HCT116 (cell line): ENCODE results near the gene RMDN2. TPM values are rescaled to one million over a fixed set of nuclear protein-coding genes. Genes with fewer than 3 reads are reported as not detected.

ENCODE experiments used
- ATAC-seq: fragments of 200-7000 bp; cut with Tn5 transposase; 2 replicates; pipeline ENCODE4 v1.9.1; 2020; ENCODE audit warnings: mild to moderate bottlenecking, moderate library complexity
- BruUV-seq: library from RNA; stranded (reverse); fragments of 400-500 nt; replicated peaks from 2 replicates; lab custom pipeline; 2021; lab: Mats Ljungman, UMichigan
- CTCF ChIA-PET: fragments of 300-600 bp; sonication (Branson Sonifier 250); formaldehyde crosslinking; loops from one replicate; lab custom pipeline; 2021; ENCODE audit warnings: antibody characterized with exemption; lab: Charles Lee
- POLR2A ChIA-PET: fragments of 300-600, 350-600 bp; sonication (Branson Sonifier 250); formaldehyde crosslinking; loops from one replicate; lab custom pipeline; 2021; ENCODE audit warnings: antibody characterized with exemption; lab: Charles Lee
- RAD21 ChIA-PET, 2 experiments: fragments of 300-600 bp; sonication (Branson Sonifier 250); formaldehyde crosslinking; loops; one replicate each; lab custom pipeline; 2023; ENCODE audit warnings: low total read pairs in 2 of 2; ENCODE audit not compliant: uncharacterized antibody in 2 of 2, unreplicated experiment in 2 of 2, low non-redundant PET in 1 of 2; lab: Charles Lee
- DNase-seq: peaks from one replicate; pipeline ENCODE4 v3.0.0-alpha.2; 2010; ENCODE audit warnings: low read depth, low spot score
- H2AFZ ChIP-seq: fragments of 200-600 bp; shearing (Covaris generic), sonication (generic); 2 replicates; pipeline ENCODE4 v1.6.1; 2017; ENCODE audit warnings: low read depth, mixed run types, mixed read lengths, antibody characterized with exemption, low read length; ENCODE audit not compliant: poor library complexity, severe bottlenecking
- H3K27ac ChIP-seq: 2 replicates; pipeline ENCODE4 v1.5.1; 2012; ENCODE audit warnings: low read depth, low read length
- H3K27me3 ChIP-seq: fragments of 200-600 bp; sonication (generic); 2 replicates; pipeline ENCODE4 v1.6.1; 2016; ENCODE audit warnings: mixed run types, low read length, mixed read lengths; ENCODE audit not compliant: insufficient read depth
- H3K36me3 ChIP-seq, 2 experiments: fragments of 200-500 bp in 1 of 2; fragments of 200-600 bp in 1 of 2; sonication (Bioruptor generic) in 1 of 2; sonication (generic) in 1 of 2; 2 replicates each; pipeline versions ENCODE4 v1.5.1 to v1.6.1; 2014 to 2016; ENCODE audit warnings: low read length in 2 of 2, inconsistent platforms in 1 of 2, mixed read lengths in 1 of 2, mixed run types in 1 of 2; ENCODE audit not compliant: insufficient read depth in 2 of 2, control insufficient read depth in 1 of 2
- H3K4me1 ChIP-seq, 2 experiments: fragments of 200-600 bp in 1 of 2; sonication (generic) in 1 of 2; 2 replicates each; pipeline versions ENCODE4 v1.5.1 to v1.6.1; 2012 to 2017; ENCODE audit warnings: low read length in 2 of 2, inconsistent platforms in 1 of 2, mild to moderate bottlenecking in 1 of 2, mixed read lengths in 1 of 2, mixed run types in 1 of 2, moderate library complexity in 1 of 2; ENCODE audit not compliant: insufficient read depth in 2 of 2, control insufficient read depth in 1 of 2
- H3K4me2 ChIP-seq: fragments of 200-600 bp; sonication (generic); 2 replicates; pipeline ENCODE4 v1.6.1; 2017; ENCODE audit warnings: mixed run types, low read length, mixed read lengths
- H3K4me3 ChIP-seq, 2 experiments: fragments of 200-600 bp in 1 of 2; sonication (generic) in 1 of 2; replicated peaks in 1 of 2; 2 replicates each; pipeline ENCODE4 v1.5.1; 2011 to 2016; ENCODE audit warnings: low read length in 2 of 2, control low read depth in 1 of 2, low read depth in 1 of 2, mild to moderate bottlenecking in 1 of 2, mixed read lengths in 1 of 2, mixed run types in 1 of 2
- H3K79me2 ChIP-seq: fragments of 200-600 bp; sonication (generic); 2 replicates; pipeline ENCODE4 v1.6.1; 2017; ENCODE audit warnings: mild to moderate bottlenecking, mixed run types, low read length, moderate library complexity, mixed read lengths; ENCODE audit not compliant: insufficient read depth
- H3K9ac ChIP-seq: fragments of 200-600 bp; sonication (generic); 2 replicates; pipeline ENCODE4 v1.6.1; 2016; ENCODE audit warnings: low read length, mixed read lengths
- H3K9me2 ChIP-seq: fragments of 200-600 bp; sonication (generic), shearing (Covaris generic); 2 replicates; pipeline ENCODE4 v1.6.1; 2017; ENCODE audit warnings: mixed run types, mild to moderate bottlenecking, moderate library complexity; ENCODE audit not compliant: insufficient read depth
- H3K9me3 ChIP-seq, 2 experiments: fragments of 200-500 bp in 1 of 2; fragments of 200-600 bp in 1 of 2; sonication (Bioruptor generic) in 1 of 2; sonication (generic) in 1 of 2; 2 replicates each; pipeline ENCODE4 v1.6.1; 2014 to 2017; ENCODE audit warnings: low read length in 2 of 2, mixed read lengths in 2 of 2, inconsistent platforms in 1 of 2, low read depth in 1 of 2, mild to moderate bottlenecking in 1 of 2, mixed run types in 1 of 2, moderate library complexity in 1 of 2; ENCODE audit not compliant: control insufficient read depth in 1 of 2, insufficient read depth in 1 of 2
- H4K20me1 ChIP-seq: fragments of 200-600 bp; sonication (generic), shearing (Covaris generic); 2 replicates; pipeline ENCODE4 v1.6.1; 2017; ENCODE audit warnings: mixed run types, mild to moderate bottlenecking, moderate library complexity; ENCODE audit not compliant: insufficient read depth
- CBX3 ChIP-seq: IDR thresholded peaks from 2 replicates; pipeline ENCODE4 v1.6.1; 2012; ENCODE audit warnings: low read depth
- CEBPB ChIP-seq: IDR thresholded peaks from 2 replicates; pipeline ENCODE4 v1.6.1; 2012; ENCODE audit warnings: low read depth
- EGR1 ChIP-seq: IDR thresholded peaks from 2 replicates; pipeline ENCODE4 v1.6.1; 2012; ENCODE audit warnings: low read depth
- ELF1 ChIP-seq: IDR thresholded peaks from 2 replicates; pipeline ENCODE4 v1.6.1; 2012; ENCODE audit warnings: low read depth, borderline replicate concordance
- EZH2phosphoT487 ChIP-seq: fragments of 200-600 bp; IDR thresholded peaks from 2 replicates; pipeline ENCODE4 v1.6.1; 2018; ENCODE audit warnings: antibody characterized with exemption, borderline replicate concordance
- FOSL1 ChIP-seq: IDR thresholded peaks from 2 replicates; pipeline ENCODE4 v1.6.1; 2012; ENCODE audit warnings: low read depth
- JUND ChIP-seq: IDR thresholded peaks from 2 replicates; pipeline ENCODE4 v1.6.1; 2012
- POLR2A ChIP-seq: IDR thresholded peaks from 2 replicates; pipeline ENCODE4 v1.7.0; 2011; ENCODE audit warnings: borderline replicate concordance; ENCODE audit not compliant: insufficient read depth, insufficient read length; ENCODE audit errors: extremely low read depth
- RAD21 ChIP-seq: IDR thresholded peaks from 2 replicates; pipeline ENCODE4 v1.6.1; 2012; ENCODE audit warnings: low read depth, mild to moderate bottlenecking
- SIN3A ChIP-seq: IDR thresholded peaks from 2 replicates; pipeline ENCODE4 v1.6.1; 2012; ENCODE audit warnings: low read depth
- SP1 ChIP-seq: IDR thresholded peaks from 2 replicates; pipeline ENCODE4 v1.6.1; 2012; ENCODE audit warnings: low read depth
- SRF ChIP-seq: IDR thresholded peaks from 2 replicates; pipeline ENCODE4 v1.6.1; 2012; ENCODE audit warnings: low read depth
- TCF7L2 ChIP-seq: IDR thresholded peaks from 2 replicates; pipeline ENCODE4 v1.7.0; 2011; ENCODE audit warnings: borderline replicate concordance, inconsistent platforms; ENCODE audit not compliant: insufficient read depth, insufficient read length; ENCODE audit errors: extremely low read depth
- YY1 ChIP-seq: IDR thresholded peaks from 2 replicates; pipeline ENCODE4 v1.6.1; 2011; ENCODE audit warnings: low read length, low read depth, moderate library complexity, mild to moderate bottlenecking; ENCODE audit not compliant: insufficient replicate concordance; ENCODE audit errors: extremely low read depth
- ZFX ChIP-seq: fragments of 450-650 bp; IDR thresholded peaks from 2 replicates; pipeline ENCODE4 v1.6.1; 2017
- intact Hi-C: fragments of 100-400 bp; cut with micrococcal nuclease; formaldehyde crosslinking; loops from 2 replicates; pipeline ENCODE4 v1.10.0; 2022
- total RNA-seq: library from RNA; stranded (reverse); gene quantifications from one replicate; pipeline ENCODE4 v1.2.1, GENCODE V29; 2021; ENCODE audit not compliant: unreplicated experiment
- TF ChIP-seq, protein P1 (sequence below), 3 experiments: fragments of 200-600 bp in 1 of 3; sonication (generic) in 1 of 3; IDR thresholded peaks in 2 of 3; conservative IDR thresholded peaks in 1 of 3; 2 replicates each; pipeline ENCODE4 v1.5.1; 2012 to 2017; ENCODE audit warnings: low read depth in 2 of 3, low read length in 2 of 3, antibody characterized with exemption in 1 of 3, borderline replicate concordance in 1 of 3, control low read depth in 1 of 3, mild to moderate bottlenecking in 1 of 3, mixed read lengths in 1 of 3, mixed run types in 1 of 3, moderate library complexity in 1 of 3; ENCODE audit not compliant: insufficient read depth in 1 of 3
- TF ChIP-seq, protein P2 (sequence below): IDR thresholded peaks from 2 replicates; pipeline ENCODE4 v1.6.1; 2012; ENCODE audit warnings: low read depth
- TF ChIP-seq, protein P3 (sequence below): IDR thresholded peaks from 2 replicates; pipeline ENCODE4 v1.6.1; 2011; ENCODE audit warnings: mild to moderate bottlenecking, low read length, moderate library complexity; ENCODE audit not compliant: insufficient replicate concordance; ENCODE audit errors: extremely low read depth
- TF ChIP-seq, protein P4 (sequence below): IDR thresholded peaks from 2 replicates; pipeline ENCODE4 v1.6.1; 2012
- TF ChIP-seq, protein P5 (sequence below): IDR thresholded peaks from 2 replicates; pipeline ENCODE4 v1.6.1; 2012

Gene RMDN2
- total RNA-seq, 1 experiment from 2014 or later: 4.5 TPM

GRCh38 chr2:37912056-37912455 lies 13.0 kb upstream of the RMDN2 start:
- ChIA-PET POLR2A (no interaction called here), RAD21 (no interaction called here), CTCF (no interaction called here)
- Histone ChIP-seq H3K4me1 (no peaks in the 10 kb centered on the region), H3K4me3 (no peak overlapping the region), H3K4me2 (no peak overlapping the region), H3K9me2 (no peaks in the 10 kb centered on the region), H3K9ac (no peak overlapping the region), H2AFZ (no peak overlapping the region), H3K27me3 (no peaks in the 10 kb centered on the region), H3K36me3 (no peaks in the 10 kb centered on the region), H4K20me1 (no peaks in the 10 kb centered on the region), H3K9me3 (no peaks in the 10 kb centered on the region), H3K79me2 (no peaks in the 10 kb centered on the region), H3K27ac (no peak overlapping the region)
- no peak for ATAC-seq
- intact Hi-C loops: no loop called here
- TF ChIP-seq, protein P1, sequence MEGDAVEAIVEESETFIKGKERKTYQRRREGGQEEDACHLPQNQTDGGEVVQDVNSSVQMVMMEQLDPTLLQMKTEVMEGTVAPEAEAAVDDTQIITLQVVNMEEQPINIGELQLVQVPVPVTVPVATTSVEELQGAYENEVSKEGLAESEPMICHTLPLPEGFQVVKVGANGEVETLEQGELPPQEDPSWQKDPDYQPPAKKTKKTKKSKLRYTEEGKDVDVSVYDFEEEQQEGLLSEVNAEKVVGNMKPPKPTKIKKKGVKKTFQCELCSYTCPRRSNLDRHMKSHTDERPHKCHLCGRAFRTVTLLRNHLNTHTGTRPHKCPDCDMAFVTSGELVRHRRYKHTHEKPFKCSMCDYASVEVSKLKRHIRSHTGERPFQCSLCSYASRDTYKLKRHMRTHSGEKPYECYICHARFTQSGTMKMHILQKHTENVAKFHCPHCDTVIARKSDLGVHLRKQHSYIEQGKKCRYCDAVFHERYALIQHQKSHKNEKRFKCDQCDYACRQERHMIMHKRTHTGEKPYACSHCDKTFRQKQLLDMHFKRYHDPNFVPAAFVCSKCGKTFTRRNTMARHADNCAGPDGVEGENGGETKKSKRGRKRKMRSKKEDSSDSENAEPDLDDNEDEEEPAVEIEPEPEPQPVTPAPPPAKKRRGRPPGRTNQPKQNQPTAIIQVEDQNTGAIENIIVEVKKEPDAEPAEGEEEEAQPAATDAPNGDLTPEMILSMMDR (IDR thresholded peaks at IDR 0.05 in 2 of 3, conservative IDR thresholded peaks at IDR 0.05 in 1 of 3; ENCODE audit: borderline replicate concordance in 1 of 3, insufficient read depth in 1 of 3, low read depth in 2 of 3, low read length in 2 of 3): no peak
- TF ChIP-seq, protein P2, sequence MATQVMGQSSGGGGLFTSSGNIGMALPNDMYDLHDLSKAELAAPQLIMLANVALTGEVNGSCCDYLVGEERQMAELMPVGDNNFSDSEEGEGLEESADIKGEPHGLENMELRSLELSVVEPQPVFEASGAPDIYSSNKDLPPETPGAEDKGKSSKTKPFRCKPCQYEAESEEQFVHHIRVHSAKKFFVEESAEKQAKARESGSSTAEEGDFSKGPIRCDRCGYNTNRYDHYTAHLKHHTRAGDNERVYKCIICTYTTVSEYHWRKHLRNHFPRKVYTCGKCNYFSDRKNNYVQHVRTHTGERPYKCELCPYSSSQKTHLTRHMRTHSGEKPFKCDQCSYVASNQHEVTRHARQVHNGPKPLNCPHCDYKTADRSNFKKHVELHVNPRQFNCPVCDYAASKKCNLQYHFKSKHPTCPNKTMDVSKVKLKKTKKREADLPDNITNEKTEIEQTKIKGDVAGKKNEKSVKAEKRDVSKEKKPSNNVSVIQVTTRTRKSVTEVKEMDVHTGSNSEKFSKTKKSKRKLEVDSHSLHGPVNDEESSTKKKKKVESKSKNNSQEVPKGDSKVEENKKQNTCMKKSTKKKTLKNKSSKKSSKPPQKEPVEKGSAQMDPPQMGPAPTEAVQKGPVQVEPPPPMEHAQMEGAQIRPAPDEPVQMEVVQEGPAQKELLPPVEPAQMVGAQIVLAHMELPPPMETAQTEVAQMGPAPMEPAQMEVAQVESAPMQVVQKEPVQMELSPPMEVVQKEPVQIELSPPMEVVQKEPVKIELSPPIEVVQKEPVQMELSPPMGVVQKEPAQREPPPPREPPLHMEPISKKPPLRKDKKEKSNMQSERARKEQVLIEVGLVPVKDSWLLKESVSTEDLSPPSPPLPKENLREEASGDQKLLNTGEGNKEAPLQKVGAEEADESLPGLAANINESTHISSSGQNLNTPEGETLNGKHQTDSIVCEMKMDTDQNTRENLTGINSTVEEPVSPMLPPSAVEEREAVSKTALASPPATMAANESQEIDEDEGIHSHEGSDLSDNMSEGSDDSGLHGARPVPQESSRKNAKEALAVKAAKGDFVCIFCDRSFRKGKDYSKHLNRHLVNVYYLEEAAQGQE: no peak
- TF ChIP-seq CBX3 (no peak), EGR1 (no peak), FOSL1 (no peak), TCF7L2 (no peak), SIN3A (no peak), EZH2phosphoT487 (no peak), CEBPB (no peak), SP1 (no peak), JUND (no peak), ELF1 (no peak), YY1 (no peak), SRF (no peak), ZFX (no peak), POLR2A (no peak), RAD21 (no peak)
- TF ChIP-seq, protein P3, sequence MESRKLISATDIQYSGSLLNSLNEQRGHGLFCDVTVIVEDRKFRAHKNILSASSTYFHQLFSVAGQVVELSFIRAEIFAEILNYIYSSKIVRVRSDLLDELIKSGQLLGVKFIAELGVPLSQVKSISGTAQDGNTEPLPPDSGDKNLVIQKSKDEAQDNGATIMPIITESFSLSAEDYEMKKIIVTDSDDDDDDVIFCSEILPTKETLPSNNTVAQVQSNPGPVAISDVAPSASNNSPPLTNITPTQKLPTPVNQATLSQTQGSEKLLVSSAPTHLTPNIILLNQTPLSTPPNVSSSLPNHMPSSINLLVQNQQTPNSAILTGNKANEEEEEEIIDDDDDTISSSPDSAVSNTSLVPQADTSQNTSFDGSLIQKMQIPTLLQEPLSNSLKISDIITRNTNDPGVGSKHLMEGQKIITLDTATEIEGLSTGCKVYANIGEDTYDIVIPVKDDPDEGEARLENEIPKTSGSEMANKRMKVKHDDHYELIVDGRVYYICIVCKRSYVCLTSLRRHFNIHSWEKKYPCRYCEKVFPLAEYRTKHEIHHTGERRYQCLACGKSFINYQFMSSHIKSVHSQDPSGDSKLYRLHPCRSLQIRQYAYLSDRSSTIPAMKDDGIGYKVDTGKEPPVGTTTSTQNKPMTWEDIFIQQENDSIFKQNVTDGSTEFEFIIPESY: no peak
- TF ChIP-seq, protein P4, sequence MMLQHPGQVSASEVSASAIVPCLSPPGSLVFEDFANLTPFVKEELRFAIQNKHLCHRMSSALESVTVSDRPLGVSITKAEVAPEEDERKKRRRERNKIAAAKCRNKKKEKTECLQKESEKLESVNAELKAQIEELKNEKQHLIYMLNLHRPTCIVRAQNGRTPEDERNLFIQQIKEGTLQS: no peak
- TF ChIP-seq, protein P5, sequence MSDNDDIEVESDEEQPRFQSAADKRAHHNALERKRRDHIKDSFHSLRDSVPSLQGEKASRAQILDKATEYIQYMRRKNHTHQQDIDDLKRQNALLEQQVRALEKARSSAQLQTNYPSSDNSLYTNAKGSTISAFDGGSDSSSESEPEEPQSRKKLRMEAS: no peak
- BruUV-seq: no TSS peak
- DNase-seq: no peak
